HAP-1 (cell line): ENCODE measurements around the gene HNRNPL.
"Not testable (repeated sequence)": the region's sequence is repeated elsewhere in the genome, so short reads cannot be mapped to it uniquely, and the experiment has no call there.

Experiments
- DNase-seq, 2 experiments: peaks; one replicate each; pipeline ENCODE4 v3.0.0-alpha.2; 2016 to 2020; ENCODE audit warnings: low spot score in 2 of 2
- H3K27me3 ChIP-seq: fragments of 250-450 bp; sonication (Bioruptor Pico); 2 replicates; pipeline ENCODE4 v1.5.1; 2020; ENCODE audit warnings: low read depth, mild to moderate bottlenecking, moderate library complexity
- H3K36me3 ChIP-seq: fragments of 250-450 bp; sonication (Bioruptor Pico); replicated peaks from 2 replicates; pipeline ENCODE4 v1.5.1; 2020; ENCODE audit warnings: mild to moderate bottlenecking
- H3K4me1 ChIP-seq: fragments of 250-450 bp; sonication (Bioruptor Pico); 2 replicates; pipeline ENCODE4 v1.5.1; 2020; ENCODE audit warnings: mild to moderate bottlenecking
- H3K4me3 ChIP-seq: fragments of 250-450 bp; sonication (Bioruptor Pico); 2 replicates; pipeline ENCODE4 v1.5.1; 2020; ENCODE audit warnings: mild to moderate bottlenecking, moderate library complexity
- H3K9me3 ChIP-seq: fragments of 250-450 bp; sonication (Bioruptor Pico); 2 replicates; pipeline ENCODE4 v1.5.1; 2020; ENCODE audit warnings: mild to moderate bottlenecking, moderate library complexity
- in situ Hi-C: fragments of 300-500 bp; cut with MboI; formaldehyde crosslinking; loops from 3 replicates; pipeline ENCODE4 v1.14.3; 2020; ENCODE audit warnings: low sequenced_read_pairs, inconsistent platforms, mixed read lengths

Gene HNRNPL

DNA sequence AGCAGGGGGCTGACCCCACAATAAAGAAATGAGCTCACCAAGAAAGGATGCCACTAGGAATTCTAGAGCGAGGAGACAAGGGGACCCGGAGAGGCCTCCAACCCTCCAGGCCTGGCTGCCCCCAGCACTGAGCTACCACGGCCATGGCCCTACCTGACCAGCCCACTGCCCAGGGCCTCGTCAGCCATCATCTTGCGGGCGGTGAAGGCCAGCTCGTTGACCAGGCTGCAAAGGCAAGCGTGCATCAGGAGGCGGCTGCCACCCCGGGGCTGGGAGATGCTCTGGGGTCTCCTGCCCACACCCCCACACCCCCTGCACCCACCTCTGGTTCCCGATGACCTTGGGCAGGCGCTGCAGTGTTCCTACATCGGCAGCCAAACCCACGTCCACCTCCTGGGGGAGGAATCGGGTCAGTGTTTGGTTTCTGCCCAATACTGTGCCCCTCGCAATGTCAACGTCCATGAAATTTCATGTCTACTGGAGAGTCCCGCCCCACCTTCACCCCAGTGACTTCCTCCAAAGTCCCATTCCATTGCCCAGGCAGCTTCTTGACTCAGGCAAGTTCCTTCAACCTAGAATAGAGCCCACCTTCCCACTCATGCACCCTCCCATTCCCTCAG is 33.5 kb downstream of the HNRNPL start:
- Histone ChIP-seq H3K9me3 (no peaks in the 10 kb centered on the region), H3K4me1 (no peaks in the 10 kb centered on the region), H3K27me3 (no peaks in the 10 kb centered on the region), H3K4me3 (no peak overlapping the region), H3K36me3 (peaks cover 7% of the 10 kb centered on the region)
- in situ Hi-C loops = no loop called here
- DNase-seq = no peak

DNA sequence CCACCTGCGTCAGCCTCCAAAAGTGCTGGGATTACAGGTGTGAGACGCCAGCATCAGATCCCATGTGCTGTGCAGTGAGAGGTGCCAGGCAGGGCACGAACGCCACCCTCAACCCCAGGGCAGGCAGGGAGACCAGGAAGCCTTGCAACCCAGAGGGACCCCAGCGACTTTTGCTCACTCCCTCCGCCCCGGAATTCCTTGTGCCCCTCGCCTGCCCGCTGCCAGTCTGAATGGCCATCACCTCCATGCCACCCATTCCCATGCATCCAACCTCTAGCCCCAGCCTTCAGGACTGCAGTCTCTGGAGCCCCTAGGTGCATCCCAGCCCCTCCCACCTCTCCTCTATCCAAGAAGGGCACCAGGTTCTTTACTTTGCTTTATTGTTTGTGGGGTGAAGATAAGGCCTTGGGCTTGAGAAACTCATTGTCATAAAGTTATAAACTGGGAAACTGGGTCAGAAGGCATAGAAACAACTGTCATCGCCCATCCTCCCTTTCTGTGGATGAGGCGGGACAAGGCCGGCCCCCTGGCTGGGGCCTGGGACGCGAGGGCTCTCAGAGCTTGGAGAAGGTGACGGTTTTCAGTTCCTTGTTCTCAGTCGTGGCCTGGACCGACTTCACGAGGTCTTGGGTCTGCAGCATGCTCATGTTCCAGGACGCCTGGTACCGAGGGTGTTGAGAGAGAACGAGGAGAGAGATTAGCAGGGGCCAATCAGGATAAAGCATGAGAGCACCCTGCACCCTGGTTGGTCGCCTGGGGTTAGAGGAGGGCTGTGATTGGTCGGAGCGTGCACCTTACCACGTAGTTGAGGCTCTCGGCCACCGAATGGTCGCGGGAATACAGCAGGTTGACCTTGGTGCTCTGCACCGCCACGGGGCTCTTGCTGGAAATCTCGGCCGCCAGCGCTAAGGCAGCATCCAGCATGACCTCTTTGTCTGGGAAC is 34.5 kb downstream of the HNRNPL start:
- Histone ChIP-seq H3K36me3 (peaks cover 7% of the 10 kb centered on the region), H3K9me3 (no peaks in the 10 kb centered on the region), H3K4me1 (no peaks in the 10 kb centered on the region), H3K4me3 (no peak overlapping the region), H3K27me3 (no peaks in the 10 kb centered on the region)
- no peak for DNase-seq
- in situ Hi-C loops = no loop called here

DNA sequence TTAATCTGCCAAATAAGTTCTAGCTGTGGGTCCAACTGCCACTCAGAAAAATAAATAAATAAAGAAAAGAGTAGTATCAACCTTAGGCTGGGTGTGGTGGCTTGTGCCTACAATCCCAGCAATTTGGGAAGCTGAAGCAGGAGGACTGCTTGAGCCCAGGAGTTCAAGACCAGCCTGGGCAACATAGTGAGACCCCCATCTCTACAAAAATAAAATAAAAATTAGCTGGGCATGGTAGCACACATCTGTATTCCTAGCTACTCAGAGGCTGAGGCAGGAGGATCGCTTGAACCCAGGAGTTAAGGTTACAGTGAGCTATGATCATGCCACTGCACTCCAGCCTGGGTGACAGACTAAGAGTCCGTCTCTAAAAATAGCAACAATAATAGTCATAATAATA is 35.9 kb downstream of the HNRNPL start:
- in situ Hi-C loops = not testable (repeated sequence)

DNA sequence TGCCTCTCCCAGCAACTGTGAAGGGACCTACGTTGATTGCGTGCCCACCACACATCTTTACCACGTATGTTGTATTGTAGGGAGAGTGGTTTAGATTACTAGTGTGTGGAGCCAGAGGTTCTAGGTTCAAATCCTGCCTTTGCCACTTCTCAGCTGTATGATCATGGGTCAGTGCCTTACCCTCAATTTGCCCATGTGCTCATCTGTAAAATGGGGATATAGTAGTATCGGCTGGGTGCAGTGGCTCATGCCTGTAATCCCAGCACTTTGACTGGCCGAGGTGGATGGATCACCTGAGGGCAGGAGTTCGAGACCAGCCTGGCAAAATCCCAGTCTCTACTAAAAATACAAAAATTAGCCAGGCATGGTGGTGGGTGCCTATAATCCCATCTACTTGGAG is 36.5 kb downstream of the HNRNPL start:
- in situ Hi-C loops = no loop called here
- no peak overlapping the region for H3K4me3 ChIP-seq
- H3K4me1 ChIP-seq = no peaks in the 10 kb centered on the region
- DNase-seq = no peak
- H3K9me3 ChIP-seq = no peaks in the 10 kb centered on the region
- peaks cover 7% of the 10 kb centered on the region for H3K36me3 ChIP-seq
- H3K27me3 ChIP-seq = no peaks in the 10 kb centered on the region

More for the DNA sequence above, 35.9 kb downstream of the HNRNPL start:
- not testable (repeated sequence) for DNase-seq, H3K27me3 ChIP-seq, H3K4me1 ChIP-seq, H3K4me3 ChIP-seq, H3K9me3 ChIP-seq, H3K36me3 ChIP-seq

DNA sequence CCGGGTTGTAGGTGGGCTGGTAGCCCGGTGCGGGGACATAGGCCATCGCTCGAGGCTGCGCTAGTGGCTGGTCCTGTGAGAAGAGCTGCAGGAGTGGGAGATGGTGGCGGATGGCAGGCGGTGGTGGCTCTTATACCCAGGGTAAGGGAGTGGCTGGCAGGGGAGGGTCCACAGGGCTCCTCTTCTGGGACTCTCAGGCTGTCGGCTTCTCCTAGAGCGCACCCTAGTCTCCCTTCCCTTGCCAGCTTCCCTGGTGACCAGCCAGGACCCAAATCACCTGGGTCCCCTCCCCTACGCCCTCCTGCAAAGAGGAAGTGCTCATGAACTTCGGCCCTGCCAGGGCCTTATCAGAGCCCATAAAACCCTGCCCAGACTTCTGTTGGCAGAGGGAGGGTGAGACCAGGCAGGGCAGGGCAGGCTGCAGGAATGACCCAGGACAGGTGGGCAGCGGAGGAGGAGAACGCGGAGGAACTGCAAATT is 36.9 kb downstream of the HNRNPL start, which contains the start of gene LGALS4:
LGALS4 (minus strand) TSS at position 105 of the 480 bp plus-strand sequence; CDS start at position 46, 59 bp downstream.
- Histone ChIP-seq H3K4me1 (0 out of 2 replicates have a peak, but pooled peaks cover 3% of the 10 kb centered on the region), H3K36me3 (peaks cover 7% of the 10 kb centered on the region), H3K27me3 (no peaks in the 10 kb centered on the region), H3K4me3 (no peak within 1 kb of the TSS), H3K9me3 (no peaks in the 10 kb centered on the region)
- in situ Hi-C loops = no loop called here
- no peak for DNase-seq

DNA sequence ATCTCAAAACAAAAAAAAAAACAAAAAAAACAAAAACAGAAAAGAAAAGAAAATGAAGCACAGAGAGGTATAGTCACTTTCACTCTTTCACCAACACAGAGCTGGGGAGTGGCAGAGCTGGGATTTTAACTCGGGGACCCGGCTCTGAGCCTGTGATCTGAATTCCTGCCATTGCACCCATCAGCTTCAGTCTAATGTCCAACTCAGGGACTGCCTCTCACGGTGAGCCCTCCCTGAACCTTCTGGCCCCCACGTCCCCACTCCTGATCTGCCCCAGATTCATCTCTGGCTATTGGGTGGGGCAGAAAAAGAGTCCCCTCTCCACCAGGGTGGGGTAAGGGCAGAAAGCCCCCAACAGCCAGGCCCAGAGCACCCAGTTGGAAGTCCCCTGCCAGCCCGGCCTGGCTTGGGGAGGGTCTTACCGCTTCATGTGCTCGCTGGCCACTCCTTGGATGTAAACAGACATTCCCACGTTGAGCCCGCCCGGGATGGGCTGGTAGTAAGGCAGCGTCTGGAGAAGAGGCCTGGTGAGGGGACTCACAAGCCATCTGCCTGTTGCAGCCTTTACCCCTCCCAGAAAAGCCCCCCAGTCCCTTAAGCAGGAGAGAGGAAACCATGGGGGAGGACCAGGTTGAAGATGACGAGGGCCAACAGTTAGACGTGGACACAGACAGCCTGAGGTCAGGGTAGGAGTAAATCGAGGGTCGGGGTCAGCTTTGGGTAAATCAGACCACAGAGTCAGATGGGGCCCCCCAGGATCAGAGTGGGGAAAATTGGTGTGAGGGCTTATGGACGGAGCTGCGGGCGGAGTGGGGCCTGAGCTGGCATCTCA is 37.6 kb downstream of the HNRNPL start:
- H3K36me3 ChIP-seq = peaks cover 7% of the 10 kb centered on the region
- 0 out of 2 replicates have a peak, but pooled peaks cover 3% of the 10 kb centered on the region for H3K4me1 ChIP-seq
- no peaks in the 10 kb centered on the region for H3K9me3 ChIP-seq
- H3K4me3 ChIP-seq = no peak overlapping the region
- DNase-seq = no peak
- in situ Hi-C loops = no loop called here
- no peaks in the 10 kb centered on the region for H3K27me3 ChIP-seq

DNA sequence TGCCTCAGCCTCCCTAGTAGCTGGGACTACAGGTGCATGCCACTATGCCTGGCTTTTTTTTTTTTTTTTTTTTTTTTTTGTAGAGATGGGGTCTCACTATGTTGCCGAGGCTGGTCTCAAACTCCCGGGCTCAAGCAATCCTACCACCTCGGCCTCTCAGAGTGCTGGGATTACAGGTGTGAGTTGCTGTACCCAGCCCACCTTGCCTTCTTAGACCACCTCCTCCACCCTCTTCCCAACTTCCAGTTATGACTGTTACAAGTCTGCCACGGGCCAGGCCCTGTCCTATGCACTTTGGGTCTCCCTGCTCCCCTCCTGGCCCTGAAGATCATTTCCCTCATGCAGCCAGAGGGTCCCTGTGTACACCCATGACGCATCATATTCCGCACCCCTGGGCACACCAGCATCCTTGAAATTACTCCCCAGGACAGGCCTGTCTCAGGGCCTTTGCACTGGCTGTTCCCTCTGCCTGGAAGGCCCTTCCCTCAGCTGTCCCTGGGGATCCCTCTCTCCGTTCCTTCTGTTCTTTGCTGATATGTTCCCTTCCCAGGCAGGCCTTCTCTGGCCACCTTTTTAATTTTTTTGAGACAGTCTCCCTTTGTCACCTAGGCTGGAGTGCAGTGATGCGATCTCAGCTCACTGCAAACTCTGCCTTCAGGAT is 40.1 kb downstream of the HNRNPL start:
- no peak for DNase-seq
- Histone ChIP-seq H3K4me3 (no peak overlapping the region), H3K36me3 (no peaks in the 10 kb centered on the region), H3K9me3 (no peaks in the 10 kb centered on the region), H3K27me3 (no peaks in the 10 kb centered on the region), H3K4me1 (0 out of 2 replicates have a peak, but pooled peaks cover 3% of the 10 kb centered on the region)
- in situ Hi-C loops = no loop called here

DNA sequence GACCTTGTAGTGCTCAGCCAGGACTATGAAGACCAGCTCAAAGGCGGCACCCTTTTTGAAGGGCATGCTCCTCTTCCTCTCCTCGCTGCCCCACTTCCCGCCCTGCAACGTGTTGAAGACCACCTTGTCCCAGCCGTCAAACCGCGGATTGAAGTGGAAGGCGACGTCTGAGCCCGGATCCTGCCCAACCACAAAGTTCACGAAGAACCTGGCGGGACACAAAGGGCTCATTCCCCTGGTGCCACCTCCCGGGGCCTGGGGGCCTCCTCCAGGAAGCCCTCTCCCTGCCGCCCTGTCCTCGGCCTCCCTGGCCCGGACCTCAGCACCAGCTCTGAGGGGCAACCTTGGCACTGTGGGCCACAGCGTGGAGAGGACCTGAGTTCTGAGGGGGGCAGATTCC is 41.0 kb downstream of the HNRNPL start:
- Histone ChIP-seq H3K4me3 (no peak overlapping the region), H3K27me3 (no peaks in the 10 kb centered on the region), H3K36me3 (no peaks in the 10 kb centered on the region), H3K4me1 (0 out of 2 replicates have a peak, but pooled peaks cover 3% of the 10 kb centered on the region), H3K9me3 (no peaks in the 10 kb centered on the region)
- DNase-seq = no peak
- in situ Hi-C loops = no loop called here

DNA sequence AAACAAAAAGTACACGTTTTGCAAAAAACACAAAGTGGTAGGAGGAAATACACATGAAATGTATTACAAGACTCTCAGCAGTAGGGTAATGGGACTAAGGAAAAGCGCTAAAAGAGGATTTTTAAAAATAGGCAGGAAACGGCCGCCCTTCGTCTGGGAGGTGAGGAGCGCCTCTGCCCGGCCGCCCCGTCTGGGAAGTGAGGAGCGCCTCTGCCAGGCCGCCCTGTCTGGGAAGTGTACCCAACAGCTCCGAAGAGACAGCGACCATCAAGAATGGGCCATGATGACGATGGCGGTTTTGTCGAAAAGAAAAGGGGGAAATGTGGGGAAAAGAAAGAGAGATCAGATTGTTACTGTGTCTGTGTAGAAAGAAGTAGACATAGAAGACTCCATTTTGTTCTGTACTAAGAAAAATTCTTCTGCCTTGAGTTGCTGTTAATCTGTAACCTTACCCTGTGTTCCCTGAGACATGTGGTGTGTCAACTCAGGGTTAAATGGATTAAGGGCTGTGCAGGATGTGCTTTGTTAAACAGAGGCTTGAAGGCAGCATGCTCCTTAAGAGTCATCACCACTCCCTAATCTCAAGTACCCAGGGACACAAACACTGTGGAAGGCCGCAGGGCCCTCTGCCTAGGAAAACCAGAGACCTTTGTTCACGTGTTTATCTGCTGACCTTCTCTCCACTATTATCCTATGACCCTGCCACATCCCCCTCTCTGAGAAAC is 42.2 kb downstream of the HNRNPL start:
- H3K9me3 ChIP-seq, H3K27me3 ChIP-seq, H3K4me3 ChIP-seq, H3K36me3 ChIP-seq, H3K4me1 ChIP-seq, in situ Hi-C loops: not testable (repeated sequence)
- DNase-seq = peak in 1 of 2 experiments; percentile 20

DNA sequence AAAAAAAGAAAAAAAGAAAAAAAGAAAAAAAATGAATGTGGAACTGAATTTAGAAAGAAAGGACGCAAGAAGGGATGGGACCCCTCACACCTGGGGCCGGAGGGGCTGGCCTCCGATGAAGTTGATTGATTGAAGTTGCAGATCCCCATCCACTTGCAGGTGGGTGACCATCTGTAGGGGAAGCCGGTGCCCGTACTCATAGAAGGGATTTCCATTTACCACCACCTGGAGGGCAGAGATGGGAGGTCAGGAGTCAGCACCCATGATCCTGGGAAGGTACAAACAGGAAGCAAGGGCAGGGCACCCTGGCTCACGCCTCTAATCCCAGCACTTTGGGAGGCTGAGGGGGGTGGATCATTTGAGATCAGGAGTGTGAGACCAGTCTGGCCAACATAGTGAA is 43.4 kb downstream of the HNRNPL start:
- DNase-seq = no peak
- no peaks in the 10 kb centered on the region for H3K9me3 ChIP-seq
- in situ Hi-C loops = no loop called here
- no peak overlapping the region for H3K4me3 ChIP-seq
- no peaks in the 10 kb centered on the region for H3K36me3 ChIP-seq
- H3K4me1 ChIP-seq = 0 out of 2 replicates have a peak, but pooled peaks cover 3% of the 10 kb centered on the region
- no peaks in the 10 kb centered on the region for H3K27me3 ChIP-seq

DNA sequence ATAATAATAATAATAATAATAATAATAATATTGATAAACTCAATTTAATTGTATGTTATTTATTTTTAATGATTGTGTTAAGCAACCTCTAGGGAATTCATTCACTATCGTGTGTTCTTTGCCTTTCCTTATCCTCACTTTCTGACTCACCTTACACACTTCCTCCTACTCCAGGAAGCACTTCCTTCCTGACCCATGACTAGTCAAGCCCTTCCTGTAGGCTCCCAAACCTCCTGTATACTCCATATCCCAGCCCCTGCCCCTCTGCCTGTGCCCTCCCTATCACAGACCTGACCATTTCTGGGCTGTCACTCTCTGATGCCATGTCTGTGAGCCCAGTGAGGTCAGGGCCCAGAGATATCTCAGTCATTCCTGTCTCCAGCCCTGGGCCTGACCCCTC is 44.6 kb downstream of the HNRNPL start:
- Histone ChIP-seq H3K4me1 (0 out of 2 replicates have a peak, but pooled peaks cover 3% of the 10 kb centered on the region), H3K9me3 (no peaks in the 10 kb centered on the region), H3K27me3 (no peaks in the 10 kb centered on the region), H3K36me3 (no peaks in the 10 kb centered on the region), H3K4me3 (no peak overlapping the region)
- in situ Hi-C loops = no loop called here
- DNase-seq = no peak

DNA sequence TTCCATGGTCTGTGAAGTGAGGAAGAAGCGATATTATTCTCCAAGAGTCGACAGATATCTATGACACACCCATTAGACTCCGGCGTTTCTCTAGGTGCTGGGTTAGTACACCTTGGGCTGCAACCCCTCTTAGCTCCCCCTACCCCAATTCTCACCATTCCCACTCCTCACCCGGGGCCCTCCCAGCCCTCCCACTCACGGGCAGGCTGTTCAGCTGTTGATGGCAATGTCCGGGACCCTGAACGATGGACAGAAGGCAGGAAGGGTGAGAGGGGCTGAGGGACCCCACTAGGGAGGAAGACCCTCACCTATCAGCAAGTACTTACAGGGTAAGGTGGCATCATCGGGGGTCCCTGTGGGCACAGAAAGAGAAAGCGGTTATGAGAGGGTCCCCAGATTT is 46.2 kb downstream of the HNRNPL start:
- Histone ChIP-seq H3K4me1 (peaks cover 7% of the 10 kb centered on the region), H3K36me3 (no peaks in the 10 kb centered on the region), H3K4me3 (no peak overlapping the region), H3K27me3 (no peaks in the 10 kb centered on the region), H3K9me3 (no peaks in the 10 kb centered on the region)
- DNase-seq = no peak
- in situ Hi-C loops = no loop called here
